Activated CD8-positive, alpha-beta memory T cell treated with anti-CD3 and anti-CD28 coated beads, Interleukin-2, amount 50 U/mL, for 1 hour (primary cell): ENCODE data around the gene DUSP28.
"Not testable (repeated sequence)": the region's sequence is repeated elsewhere in the genome, so short reads cannot be mapped to it uniquely, and the experiment has no call there.

Source experiments
- DNase-seq: peaks from one replicate; pipeline ENCODE4 v3.0.0-alpha.2; 2020; ENCODE audit errors: extremely low read depth

Gene DUSP28

GRCh38 chr2:240527153-240527750 lies 32.9 kb upstream of the DUSP28 start:
- DNase-seq: no peak

GRCh38 chr2:240528406-240529040 lies 31.6 kb upstream of the DUSP28 start:
- DNase-seq: no peak

GRCh38 chr2:240529344-240529999 lies 30.7 kb upstream of the DUSP28 start:
- DNase-seq: no peak

GRCh38 chr2:240530181-240530580 lies 30.0 kb upstream of the DUSP28 start:
- DNase-seq: no peak

- no peak for DNase-seq
Measured at GRCh38 chr2:240531038-240531437, 29.1 kb upstream of the DUSP28 start.

GRCh38 chr2:240532031-240532775 lies 28.0 kb upstream of the DUSP28 start:
- no peak for DNase-seq

- no peak for DNase-seq
Measured at GRCh38 chr2:240538031-240538780, 22.0 kb upstream of the DUSP28 start.

GRCh38 chr2:240539101-240539500 lies 21.1 kb upstream of the DUSP28 start:
- DNase-seq: not testable (repeated sequence)

- no peak for DNase-seq
Measured at GRCh38 chr2:240539906-240540305, 20.3 kb upstream of the DUSP28 start.

- no peak for DNase-seq
Measured at GRCh38 chr2:240551288-240551687, 8.9 kb upstream of the DUSP28 start.

GRCh38 chr2:240551811-240552210 lies 8.3 kb upstream of the DUSP28 start:
- DNase-seq: no peak

- DNase-seq: no peak
Measured at GRCh38 chr2:240553956-240554480, 6.1 kb upstream of the DUSP28 start.

GRCh38 chr2:240554767-240555493 lies 5.2 kb upstream of the DUSP28 start:
- DNase-seq: no peak

- DNase-seq: no peak
Measured at GRCh38 chr2:240555541-240556250, 4.5 kb upstream of the DUSP28 start.

GRCh38 chr2:240556553-240557100 lies 3.5 kb upstream of the DUSP28 start:
- no peak for DNase-seq

- DNase-seq: no peak
Measured at GRCh38 chr2:240557101-240557751, 2.9 kb upstream of the DUSP28 start.

- DNase-seq: no peak
Measured at GRCh38 chr2:240557808-240558207, 2.3 kb upstream of the DUSP28 start, which contains the start of gene ANKMY1. Gene ANKMY1 (minus strand): TSS chr2:240557988. CDS start chr2:240557335, 653 bp downstream.

- no peak for DNase-seq
Measured at GRCh38 chr2:240558236-240558761, 1.9 kb upstream of the DUSP28 start.

- no peak for DNase-seq
Measured at GRCh38 chr2:240559286-240559685, 871 bp upstream of the DUSP28 start.
